DMS114 treated with DMSO at 0.1 percent for 48 hours (cell line): ENCODE measurements around the gene RIMBP2.

Experiments used
- DNase-seq: peaks from one replicate; lab custom pipeline; 2025; ENCODE audit not compliant: unreplicated experiment; lab: John Stamatoyannopoulos, UW

RIMBP2 gene

GRCh38 chr12:130577351-130577750, 138.7 kb downstream of the RIMBP2 start:
- no peak for DNase-seq

- no peak for DNase-seq
Measured at GRCh38 chr12:130576371-130576816, 139.7 kb downstream of the RIMBP2 start.

- no peak for DNase-seq
Measured at GRCh38 chr12:130574402-130574801, 141.7 kb downstream of the RIMBP2 start.

GRCh38 chr12:130573766-130574165, 142.3 kb downstream of the RIMBP2 start:
- DNase-seq, result no peak

- DNase-seq, result no peak
Measured at GRCh38 chr12:130573235-130573634, 142.9 kb downstream of the RIMBP2 start.

- no peak for DNase-seq
Measured at GRCh38 chr12:130572553-130572952, 143.5 kb downstream of the RIMBP2 start.

- DNase-seq, result no peak
Measured at GRCh38 chr12:130571734-130572133, 144.4 kb downstream of the RIMBP2 start.

GRCh38 chr12:130571089-130571488, 145.0 kb downstream of the RIMBP2 start:
- DNase-seq, result no peak

GRCh38 chr12:130569521-130569920, 146.6 kb downstream of the RIMBP2 start:
- no peak for DNase-seq

GRCh38 chr12:130568501-130568900, 147.6 kb downstream of the RIMBP2 start:
- DNase-seq, result no peak

GRCh38 chr12:130568041-130568440, 148.1 kb downstream of the RIMBP2 start:
- DNase-seq, result no peak

- no peak for DNase-seq
Measured at GRCh38 chr12:130566446-130567155, 149.5 kb downstream of the RIMBP2 start.

GRCh38 chr12:130565189-130565588, 150.9 kb downstream of the RIMBP2 start:
- DNase-seq, result no peak

GRCh38 chr12:130563323-130563722, 152.8 kb downstream of the RIMBP2 start:
- no peak for DNase-seq

GRCh38 chr12:130562716-130563115, 153.4 kb downstream of the RIMBP2 start:
- no peak for DNase-seq

GRCh38 chr12:130560321-130560720, 155.8 kb downstream of the RIMBP2 start:
- DNase-seq, result no peak

- DNase-seq, result no peak
Measured at GRCh38 chr12:130559806-130560205, 156.3 kb downstream of the RIMBP2 start.

GRCh38 chr12:130557886-130558765, 158.0 kb downstream of the RIMBP2 start:
- DNase-seq, result no peak

- DNase-seq, result no peak
Measured at GRCh38 chr12:130557201-130557600, 158.9 kb downstream of the RIMBP2 start.

GRCh38 chr12:130556486-130557055, 159.5 kb downstream of the RIMBP2 start:
- no peak for DNase-seq

- no peak for DNase-seq
Measured at GRCh38 chr12:130555628-130556485, 160.2 kb downstream of the RIMBP2 start.
